Transverse colon (tissue), 4 donors: Measurements from ENCODE around the gene MYOM3.

ENCODE experiments used
- EP300 ChIP-seq: sonication (generic); formaldehyde crosslinking; IDR thresholded peaks from one replicate; pipeline ENCODE4 v1.6.1; 2017; ENCODE audit warnings: antibody characterized with exemption, low read depth
- POLR2A ChIP-seq: fragments of 450-650 bp; IDR thresholded peaks from one replicate; pipeline ENCODE4 v1.6.1; 2016; ENCODE audit warnings: antibody characterized with exemption, mild to moderate bottlenecking, moderate library complexity
- POLR2AphosphoS5 ChIP-seq, 3 donors: sonication (generic); formaldehyde crosslinking; IDR thresholded peaks; one replicate each; pipeline ENCODE4 v1.6.1; 2016; ENCODE audit warnings: antibody characterized with exemption in 3 of 3
- TF ChIP-seq, protein P1 (sequence below), 5 experiments: fragments of 200-600 bp in 3 of 5; fragments of 450-650 bp in 2 of 5; sonication (generic) in 3 of 5; IDR thresholded peaks; 1 replicate in 2 of 5; 2 replicates in 3 of 5; pipeline ENCODE4 v1.5.1; 2016 to 2017; ENCODE audit warnings: antibody characterized with exemption in 5 of 5, inconsistent platforms in 3 of 5, mild to moderate bottlenecking in 2 of 5, moderate library complexity in 1 of 5

DNA sequence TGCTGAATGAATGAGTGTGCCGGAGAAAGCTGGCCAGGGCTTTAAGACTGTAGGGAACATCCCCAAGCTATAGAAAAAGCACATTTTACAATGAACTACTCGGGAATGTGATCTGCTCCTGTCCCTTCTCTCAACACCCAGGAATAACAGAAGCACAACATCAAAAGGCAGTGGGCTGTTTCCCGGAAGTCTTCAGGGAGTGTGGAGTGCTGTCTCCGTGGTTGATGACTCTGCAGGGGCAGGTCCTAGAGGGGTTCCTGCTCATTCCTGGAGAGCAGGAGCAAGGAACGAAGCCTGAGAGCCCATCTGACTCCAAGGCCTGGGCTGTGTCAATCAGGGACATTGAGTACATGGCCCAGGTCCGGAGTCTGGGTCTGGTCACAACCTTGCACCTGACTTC is 35.9 kb upstream of the MYOM3 start:
- TF ChIP-seq, protein P1, sequence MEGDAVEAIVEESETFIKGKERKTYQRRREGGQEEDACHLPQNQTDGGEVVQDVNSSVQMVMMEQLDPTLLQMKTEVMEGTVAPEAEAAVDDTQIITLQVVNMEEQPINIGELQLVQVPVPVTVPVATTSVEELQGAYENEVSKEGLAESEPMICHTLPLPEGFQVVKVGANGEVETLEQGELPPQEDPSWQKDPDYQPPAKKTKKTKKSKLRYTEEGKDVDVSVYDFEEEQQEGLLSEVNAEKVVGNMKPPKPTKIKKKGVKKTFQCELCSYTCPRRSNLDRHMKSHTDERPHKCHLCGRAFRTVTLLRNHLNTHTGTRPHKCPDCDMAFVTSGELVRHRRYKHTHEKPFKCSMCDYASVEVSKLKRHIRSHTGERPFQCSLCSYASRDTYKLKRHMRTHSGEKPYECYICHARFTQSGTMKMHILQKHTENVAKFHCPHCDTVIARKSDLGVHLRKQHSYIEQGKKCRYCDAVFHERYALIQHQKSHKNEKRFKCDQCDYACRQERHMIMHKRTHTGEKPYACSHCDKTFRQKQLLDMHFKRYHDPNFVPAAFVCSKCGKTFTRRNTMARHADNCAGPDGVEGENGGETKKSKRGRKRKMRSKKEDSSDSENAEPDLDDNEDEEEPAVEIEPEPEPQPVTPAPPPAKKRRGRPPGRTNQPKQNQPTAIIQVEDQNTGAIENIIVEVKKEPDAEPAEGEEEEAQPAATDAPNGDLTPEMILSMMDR (IDR thresholded peaks at IDR 0.05): no peak
- no peak for TF ChIP-seq POLR2A
- no peak for TF ChIP-seq POLR2AphosphoS5 (IDR thresholded peaks at IDR 0.05)
- no peak for TF ChIP-seq EP300
